HG03432 (cell line): ENCODE data around the gene CHSY3.

Experiments used
- ATAC-seq: cut with Tn5 transposase; IDR thresholded peaks from one replicate; pipeline ENCODE4 v1.9.1; 2021; ENCODE audit warnings: mild to moderate bottlenecking, moderate library complexity; ENCODE audit not compliant: unreplicated experiment

CHSY3 gene

DNA sequence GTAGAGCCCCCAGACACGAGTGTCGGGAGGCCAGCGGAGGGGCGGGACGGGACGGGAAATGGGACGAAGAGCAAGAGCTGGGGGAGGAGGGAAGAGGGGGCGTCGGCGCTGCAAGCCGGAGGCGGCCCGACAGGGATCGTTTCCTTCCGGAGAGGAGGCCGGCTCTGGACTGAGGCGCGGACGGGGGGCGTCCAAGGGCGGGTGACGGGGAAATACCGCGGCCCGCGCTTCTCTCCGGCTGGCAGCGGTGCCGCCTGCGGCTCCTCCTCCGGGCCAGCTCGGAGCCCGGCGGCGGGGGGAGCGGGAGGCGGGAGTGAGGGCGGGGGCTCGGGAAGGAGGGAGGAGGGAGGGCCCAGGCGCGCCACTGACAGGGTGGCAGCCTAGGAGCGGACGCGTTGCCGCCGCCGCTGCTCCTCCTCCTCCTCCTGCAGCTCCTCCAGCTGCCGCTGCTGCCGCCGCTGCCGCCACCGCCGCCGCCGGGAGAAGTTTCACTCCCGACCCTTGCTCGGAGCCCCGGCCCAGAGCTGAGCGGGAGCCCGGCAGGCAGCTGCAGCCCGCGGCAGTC lies at the start of gene CHSY3:
TSS of gene CHSY3 (plus strand) at position 364 of the 565 bp plus-strand sequence.
- peak; percentile 81 for ATAC-seq

DNA sequence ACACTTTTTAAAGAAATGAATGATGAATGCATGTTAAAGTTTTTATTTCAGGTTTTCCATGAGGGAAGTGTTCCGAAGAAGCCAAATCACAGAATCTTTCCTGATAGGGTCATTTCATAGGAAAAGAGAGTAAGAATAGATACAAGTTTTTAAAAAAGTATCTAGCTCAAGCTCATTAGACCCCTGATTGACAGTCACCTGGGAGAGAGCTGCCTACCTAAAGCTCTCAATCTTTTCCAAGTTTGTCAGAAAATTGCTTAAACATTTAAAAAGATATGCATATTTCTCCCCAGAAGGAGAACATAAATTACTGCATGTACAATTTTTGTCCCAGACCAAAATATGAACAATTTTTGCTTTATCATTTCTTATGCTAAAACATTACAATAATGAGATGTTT lies 47.9 kb upstream of the CHSY3 start:
- ATAC-seq, result no peak

DNA sequence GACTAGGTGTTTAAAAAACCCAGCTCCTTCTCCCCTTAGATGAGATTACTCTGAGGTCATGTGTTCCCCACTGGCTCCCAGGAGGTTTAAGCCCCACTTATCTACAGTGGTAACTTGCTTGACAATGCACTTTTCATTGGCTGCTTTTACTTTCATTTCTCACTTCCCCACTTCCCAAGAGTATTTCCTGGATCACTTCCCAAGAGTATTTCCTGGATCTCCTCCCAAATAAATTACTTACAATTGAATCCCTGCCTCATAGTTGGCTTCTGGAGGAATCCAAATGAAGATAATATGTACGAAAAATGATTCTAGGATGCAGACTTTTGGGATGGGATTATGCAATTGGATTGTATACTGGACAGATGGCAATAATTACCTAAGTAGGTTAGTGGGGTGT lies 47.1 kb upstream of the CHSY3 start:
- ATAC-seq, result no peak

DNA sequence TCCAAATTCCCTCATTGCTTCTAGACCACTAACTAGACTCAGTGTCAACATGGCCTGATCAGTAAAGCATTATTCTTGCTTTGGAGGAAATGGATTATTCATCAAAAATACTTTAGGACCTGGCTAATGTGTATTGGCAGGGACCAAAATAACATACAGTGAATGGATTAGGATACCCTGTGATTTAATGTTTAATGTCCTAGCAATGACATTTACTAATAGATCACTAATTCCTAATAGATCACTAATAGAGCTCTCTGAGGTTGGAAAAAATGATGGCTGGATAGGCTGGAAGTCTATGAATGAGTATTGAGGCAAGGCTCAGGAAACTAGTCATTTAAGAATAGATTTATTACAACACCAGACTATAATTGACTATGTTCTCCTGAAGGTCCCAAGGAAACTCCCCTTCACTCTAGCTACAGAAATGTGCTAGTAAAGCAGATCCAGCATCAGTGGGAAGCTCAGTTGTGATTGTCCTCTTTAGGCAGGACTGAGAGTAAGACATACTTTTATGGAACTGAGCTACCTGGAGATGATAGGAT lies 46.1 kb upstream of the CHSY3 start:
- ATAC-seq, result no peak

DNA sequence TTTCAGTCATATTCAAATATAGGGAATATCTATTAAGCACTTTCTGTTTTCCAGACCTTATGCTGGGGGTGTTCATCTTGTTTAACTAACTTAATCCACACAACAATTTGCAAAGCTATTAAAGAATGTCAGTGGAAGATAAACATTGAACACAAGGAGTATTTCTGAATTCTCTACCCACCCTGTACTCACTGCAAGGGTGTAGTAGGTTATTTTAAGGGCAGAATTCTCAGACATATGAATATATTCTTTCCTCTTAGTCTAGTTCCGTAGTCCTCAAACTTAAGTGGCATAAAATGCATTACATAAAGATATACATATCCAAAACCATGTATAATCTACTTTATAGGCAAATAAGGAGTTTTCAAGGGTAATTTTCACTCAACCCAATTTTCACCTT lies 19.9 kb upstream of the CHSY3 start:
- ATAC-seq, result no peak

DNA sequence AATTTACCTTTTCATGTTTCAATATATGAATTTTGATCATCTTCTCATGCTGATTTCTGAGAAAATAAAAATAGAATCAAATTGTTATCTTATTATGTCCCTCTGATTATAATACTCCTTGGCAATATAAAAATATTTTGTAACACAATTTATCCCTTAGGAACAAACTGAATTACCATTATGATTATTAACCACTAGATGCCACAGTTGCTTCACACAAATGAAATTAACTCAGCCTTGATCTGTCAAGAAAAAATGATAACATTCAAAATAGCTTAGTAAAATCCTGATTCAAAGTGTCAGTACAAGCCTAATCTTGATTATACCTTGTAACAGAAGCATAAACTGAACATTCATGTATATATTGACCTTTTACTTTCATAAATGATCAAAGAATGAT lies 4.8 kb upstream of the CHSY3 start:
- no peak for ATAC-seq

DNA sequence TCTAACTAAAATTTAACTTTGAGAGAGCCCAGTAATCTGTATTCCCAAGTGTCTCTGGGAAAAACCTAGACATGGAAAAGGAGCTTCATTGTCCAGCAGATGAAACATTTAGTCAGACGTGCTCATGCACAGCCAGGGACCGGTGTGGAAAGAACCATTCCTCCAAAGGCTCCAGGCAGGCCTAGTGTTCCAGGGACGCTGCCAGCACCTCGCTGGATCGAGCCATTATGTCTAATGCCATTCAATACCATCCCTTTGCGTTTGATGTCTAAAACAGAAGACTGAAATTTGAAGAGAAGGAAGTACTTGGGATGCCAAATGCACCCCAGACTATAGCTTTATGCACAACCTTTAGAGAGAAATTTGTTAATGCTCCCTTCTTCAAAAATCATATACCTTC lies 1.4 kb upstream of the CHSY3 start:
- no peak for ATAC-seq

DNA sequence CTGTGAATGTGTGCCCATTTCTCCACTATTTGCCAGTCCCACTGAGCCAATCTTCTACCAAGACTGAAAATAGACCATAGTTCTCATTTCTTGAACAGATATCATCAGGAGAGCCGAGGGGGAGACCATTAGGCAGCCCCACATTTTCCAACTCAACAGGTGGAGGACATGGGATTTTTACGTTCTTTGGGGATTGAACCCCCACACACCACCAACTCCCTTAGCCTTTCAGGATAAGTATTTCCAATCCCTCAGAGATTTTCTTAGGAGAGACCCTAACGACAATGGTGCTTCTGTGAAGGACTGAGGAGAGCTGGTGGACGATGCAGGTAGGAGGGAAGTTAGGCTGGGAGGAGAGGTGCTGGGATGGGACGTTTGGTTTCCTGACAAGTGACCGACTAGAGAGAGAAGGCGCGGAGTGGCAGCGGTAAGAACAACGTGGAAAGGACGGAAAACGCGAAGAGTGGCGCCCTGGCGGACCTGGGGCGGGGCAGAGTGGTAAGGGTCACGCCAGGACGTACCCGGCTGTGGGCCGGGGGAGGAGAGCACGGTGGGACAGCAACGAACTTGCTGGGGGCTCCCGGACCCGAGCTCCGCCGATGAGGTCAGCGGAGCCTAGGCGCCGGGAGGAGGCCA lies 681 bp upstream of the CHSY3 start:
- no peak for ATAC-seq

DNA sequence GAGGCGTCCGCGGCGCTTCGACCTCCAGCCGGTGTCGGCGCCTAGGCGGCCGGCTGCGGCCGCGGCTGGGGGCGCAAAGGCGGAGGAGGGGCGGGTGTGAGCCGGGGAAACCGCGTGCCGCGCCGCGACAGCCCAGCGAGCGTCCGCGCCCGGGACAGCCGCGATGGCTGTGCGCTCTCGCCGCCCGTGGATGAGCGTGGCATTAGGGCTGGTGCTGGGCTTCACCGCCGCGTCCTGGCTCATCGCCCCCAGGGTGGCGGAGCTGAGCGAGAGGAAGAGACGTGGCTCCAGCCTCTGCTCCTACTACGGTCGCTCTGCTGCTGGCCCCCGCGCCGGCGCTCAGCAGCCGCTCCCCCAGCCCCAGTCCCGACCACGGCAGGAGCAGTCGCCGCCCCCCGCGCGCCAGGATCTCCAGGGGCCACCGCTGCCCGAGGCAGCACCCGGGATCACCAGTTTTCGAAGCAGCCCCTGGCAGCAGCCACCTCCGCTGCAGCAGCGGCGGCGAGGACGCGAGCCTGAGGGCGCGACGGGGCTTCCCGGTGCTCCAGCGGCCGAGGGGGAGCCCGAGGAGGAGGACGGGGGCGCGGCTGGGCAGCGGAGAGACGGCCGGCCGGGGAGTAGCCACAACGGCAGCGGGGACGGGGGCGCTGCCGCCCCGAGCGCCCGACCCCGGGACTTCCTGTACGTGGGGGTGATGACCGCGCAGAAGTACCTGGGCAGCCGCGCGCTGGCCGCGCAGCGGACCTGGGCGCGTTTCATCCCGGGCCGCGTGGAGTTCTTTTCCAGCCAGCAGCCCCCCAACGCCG lies 605 bp downstream of the CHSY3 start:
- ATAC-seq, result peak; percentile 48

DNA sequence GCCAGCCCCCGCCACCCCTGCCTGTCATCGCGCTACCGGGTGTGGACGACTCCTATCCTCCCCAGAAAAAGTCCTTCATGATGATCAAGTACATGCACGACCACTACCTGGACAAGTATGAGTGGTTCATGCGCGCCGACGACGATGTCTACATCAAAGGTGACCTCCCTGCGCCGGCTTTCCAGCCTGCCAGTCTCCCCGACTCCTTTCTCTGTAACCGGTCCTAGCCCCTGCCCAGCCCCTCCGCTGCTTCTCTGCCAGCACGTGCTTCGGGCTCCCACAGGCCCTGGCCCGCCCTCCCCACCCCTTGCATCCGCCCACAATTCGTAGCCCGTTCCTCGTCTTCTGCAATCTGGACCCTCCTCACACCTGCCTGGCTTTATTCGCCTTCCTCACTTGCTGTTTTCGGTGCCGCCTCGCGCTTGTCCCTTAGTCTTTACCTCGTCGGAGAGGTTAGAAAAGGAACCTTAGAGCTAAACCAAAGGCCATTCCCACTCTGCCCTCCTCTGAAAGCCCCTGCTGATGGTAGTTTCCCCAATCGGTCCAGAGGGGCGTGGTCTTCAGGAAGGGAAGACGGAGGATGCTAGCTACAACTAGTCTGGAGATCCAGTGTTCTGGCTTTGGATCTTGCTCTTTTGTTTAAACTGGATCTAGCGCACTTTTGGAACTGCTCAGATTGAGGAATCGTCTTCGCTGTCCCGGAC lies 1.4 kb downstream of the CHSY3 start:
- no peak for ATAC-seq

DNA sequence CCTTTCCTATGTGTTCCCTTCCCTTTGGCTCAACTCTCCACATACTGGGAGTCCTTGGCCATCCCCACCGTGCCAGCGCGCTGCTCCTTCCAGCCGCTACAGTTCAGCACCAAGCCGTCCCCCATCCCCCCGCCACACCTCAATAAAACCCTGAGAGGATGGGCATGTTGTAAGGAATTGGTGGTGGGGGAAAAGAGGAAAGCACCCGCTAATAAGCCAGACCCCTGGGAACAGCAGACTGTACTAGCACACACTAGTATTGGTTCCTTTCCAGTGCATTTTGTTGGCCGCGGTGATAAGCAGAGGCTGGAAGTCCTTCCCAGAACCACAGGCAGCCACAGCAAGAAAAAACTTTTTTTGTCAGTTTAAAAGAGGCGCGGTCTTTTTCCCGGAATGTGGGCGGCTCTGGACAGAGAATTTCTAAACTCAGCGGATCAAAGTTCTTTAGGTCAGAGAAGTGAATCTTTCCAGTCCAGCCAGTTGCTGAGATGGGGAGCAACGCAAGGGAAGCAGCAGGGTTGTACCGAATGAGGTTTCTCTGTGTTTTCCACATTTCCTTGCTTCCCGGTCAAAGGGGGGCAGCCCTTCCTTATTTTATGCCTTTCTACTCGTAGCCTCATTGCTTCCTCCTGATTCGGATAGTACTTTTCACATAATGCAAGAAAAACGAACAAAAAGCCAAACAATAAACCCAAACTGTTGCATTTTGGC lies 2.1 kb downstream of the CHSY3 start:
- no peak for ATAC-seq

DNA sequence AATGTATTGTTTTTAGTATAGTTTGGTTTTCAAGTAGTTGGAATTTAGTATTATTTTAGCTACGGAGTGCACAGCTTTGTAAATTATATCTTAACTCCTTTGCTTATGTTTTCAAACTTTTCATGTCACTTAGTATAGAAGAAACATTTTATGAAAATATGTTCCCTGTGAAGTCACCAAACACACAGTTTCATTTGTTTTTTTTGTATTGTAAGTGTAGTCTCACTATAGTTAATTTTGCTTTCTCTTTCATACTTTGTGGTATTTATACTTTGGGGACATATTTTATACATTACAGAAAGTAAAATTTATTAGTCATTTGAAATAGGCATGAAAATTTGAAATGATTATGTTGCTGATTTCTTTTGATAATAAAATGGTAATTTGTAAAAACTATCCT lies 5.0 kb downstream of the CHSY3 start:
- peak; percentile 34 for ATAC-seq

DNA sequence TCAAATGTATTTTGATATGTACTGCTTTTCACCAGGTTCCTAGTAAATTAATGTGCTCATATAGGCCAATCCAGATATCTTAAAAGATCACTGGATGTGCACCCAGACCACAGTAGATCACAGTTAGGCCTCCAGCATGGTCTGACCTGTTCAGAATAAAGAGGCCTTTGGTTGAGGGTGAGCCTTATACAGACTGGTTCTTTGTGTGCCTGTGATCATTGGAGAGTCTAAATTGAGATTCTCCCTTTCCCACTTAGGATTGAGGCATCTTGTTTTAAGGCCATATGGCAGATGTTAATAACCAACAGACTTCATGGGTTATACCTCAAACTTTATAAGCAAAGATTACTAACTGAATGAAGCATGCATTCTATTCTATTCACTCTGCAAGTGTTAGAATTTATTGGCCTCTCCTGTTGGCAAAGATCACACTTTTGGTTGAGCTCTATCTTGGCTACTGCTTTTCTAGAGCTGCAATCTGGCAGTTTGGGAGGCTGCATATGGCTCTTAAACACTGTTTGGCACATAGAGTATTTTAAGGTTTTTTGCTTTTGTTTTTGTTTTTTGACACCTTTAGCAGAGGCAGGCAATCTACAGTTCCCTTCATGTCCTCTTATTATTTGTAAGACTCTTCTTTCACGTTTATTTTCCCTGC lies 8.5 kb downstream of the CHSY3 start:
- no peak for ATAC-seq

DNA sequence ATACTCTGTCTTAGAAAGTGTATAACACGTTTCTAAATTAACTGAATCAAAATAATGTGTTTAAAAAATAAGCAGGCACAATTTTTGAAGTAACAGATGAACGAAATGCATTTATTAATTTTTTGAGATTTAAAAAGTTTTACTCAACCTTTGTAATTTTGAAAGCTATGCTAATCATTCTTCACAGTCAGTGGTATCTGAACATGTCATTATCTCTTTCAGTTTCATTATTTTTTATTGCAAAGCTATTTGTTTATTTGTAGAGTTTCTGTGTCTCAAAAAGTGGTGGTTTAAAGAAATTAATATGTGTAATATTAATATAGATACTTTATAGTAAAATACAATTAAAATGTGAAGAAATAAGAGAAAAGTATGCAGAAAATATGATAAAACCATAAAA lies 11.2 kb downstream of the CHSY3 start:
- ATAC-seq, result peak; percentile 51

DNA sequence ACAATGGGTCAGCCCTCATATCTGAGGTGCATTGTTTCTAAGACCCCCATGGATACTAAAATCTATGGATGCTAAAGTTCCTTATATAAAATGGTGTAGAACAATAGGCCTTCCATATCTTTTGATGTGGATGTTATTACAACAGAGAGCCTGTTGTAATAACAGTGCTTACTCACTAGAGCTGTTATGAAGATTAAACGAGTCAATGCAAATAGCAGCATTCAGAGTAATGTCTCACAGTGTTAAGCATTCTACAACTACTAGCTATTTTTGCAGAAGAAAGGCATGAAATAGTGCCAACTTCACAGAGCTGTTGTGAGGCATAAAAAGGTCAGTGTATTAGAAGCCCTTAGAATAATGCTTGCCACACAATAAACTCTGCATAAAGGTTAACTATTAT lies 13.0 kb downstream of the CHSY3 start:
- no peak for ATAC-seq

DNA sequence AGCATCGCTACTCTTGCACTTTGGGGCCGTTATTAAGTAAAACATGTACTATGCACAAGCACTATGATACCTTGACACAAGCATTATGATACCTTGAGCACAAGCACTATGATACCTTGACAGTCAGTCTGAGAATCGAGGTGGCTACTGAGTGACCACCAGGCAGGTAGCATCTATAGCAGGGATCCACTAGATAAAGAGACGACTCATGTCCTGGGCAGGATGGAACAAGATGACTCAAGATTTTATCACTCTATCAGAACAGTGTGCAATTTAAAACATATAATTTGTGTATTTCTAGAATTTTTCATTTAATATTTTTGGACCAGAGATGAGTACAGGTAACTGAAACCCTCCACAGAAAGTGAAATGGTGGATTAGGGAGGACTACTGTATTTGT lies 16.9 kb downstream of the CHSY3 start:
- ATAC-seq, result no peak

DNA sequence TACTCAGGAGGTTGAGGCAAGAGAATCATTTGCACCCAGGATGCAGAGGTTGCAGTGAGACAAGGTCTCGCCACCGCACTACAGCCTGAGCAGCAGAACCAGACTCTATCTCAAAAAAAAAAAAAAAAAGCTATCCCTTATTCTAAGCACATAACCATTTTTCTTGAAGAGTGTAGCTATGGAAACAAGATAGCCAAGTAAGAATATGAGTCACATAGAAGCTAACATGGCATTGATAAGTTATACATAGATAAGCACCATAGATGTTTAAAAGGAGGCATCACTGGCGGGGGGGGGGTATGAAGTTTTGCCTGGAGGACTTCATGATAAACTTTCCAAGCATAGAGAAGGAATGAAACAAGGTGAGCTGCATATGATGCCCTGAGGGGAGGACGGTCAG lies 26.0 kb downstream of the CHSY3 start:
- no peak for ATAC-seq

DNA sequence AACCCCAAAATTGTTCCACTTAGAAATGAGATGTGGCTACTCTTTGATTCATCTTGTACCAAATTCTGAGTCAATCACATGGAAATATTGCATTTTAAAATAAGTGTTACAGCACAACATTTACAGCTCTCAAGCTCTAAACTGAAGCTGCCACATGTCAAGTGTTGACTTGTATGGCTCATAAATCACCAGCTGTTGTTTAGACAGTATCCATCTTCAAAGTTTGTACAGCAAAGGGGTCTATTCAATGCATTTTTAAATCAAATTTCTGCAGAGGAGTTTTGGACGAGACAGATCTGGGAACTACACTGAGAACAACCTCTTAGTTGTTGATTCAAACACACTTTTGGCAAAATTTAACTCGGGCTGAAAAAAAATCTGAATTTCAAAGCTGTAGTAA lies 31.4 kb downstream of the CHSY3 start:
- ATAC-seq, result no peak

DNA sequence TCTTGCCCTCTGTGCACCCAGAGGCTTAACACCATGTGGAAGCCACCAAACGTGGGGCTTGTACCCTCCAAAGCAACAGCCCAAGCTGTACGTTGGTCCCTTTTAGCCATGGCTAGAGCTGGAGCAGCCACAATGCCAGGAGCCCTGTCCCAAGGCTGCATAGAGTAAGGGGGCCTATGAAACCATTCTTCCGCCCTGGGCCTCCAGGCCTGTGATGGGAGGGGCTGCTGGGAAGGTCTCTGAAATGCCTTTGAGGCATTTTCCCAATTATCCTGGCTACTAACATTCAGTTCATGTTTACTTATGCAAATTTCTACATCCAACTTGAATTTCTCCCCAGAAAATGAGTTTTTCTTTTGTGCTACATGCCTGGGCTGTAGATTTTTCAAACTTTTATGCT lies 33.8 kb downstream of the CHSY3 start:
- no peak for ATAC-seq

DNA sequence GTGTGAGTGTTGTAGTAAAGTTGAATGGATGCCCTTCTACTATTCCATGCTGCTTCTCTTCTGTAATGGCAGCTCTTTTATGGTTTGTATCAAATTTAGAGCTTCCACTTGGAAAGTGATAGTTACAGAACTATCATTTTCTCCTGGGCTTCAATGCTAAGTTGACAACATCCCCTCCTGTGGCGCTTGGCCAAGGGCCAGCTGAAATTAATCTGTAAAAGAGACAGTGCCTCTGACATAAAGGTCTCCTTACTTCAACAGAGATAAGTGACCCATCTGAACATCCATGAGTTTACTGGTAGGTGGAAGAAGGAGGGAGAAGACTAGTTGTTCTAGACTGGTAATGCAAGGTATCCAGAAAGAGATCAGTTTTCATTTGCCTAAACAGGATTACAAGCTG lies 39.7 kb downstream of the CHSY3 start:
- ATAC-seq, result no peak
